A673 (cell line): ENCODE data around the gene GRIK4. TPM values are rescaled to one million over a fixed set of nuclear protein-coding genes. Genes with fewer than 3 reads are reported as not detected.

Experiments
- BruUV-seq: library from RNA; stranded (reverse); fragments of 400-500 nt; replicated peaks from 2 replicates; lab custom pipeline; 2021; lab: Mats Ljungman, UMichigan
- CTCF ChIA-PET: fragments of 300-600 bp; sonication (Branson Sonifier 250); formaldehyde crosslinking; loops from one replicate; lab custom pipeline; 2022; ENCODE audit warnings: antibody characterized with exemption; lab: Charles Lee
- POLR2A ChIA-PET: fragments of 300-600 bp; sonication (Branson Sonifier 250); formaldehyde crosslinking; loops from one replicate; lab custom pipeline; 2022; ENCODE audit warnings: antibody characterized with exemption; ENCODE audit not compliant: low non-redundant PET; lab: Charles Lee
- DNase-seq: peaks from one replicate; pipeline ENCODE4 v3.0.0-alpha.2; 2015; ENCODE audit warnings: low spot score
- H3K27ac ChIP-seq: fragments of 200-600 bp; sonication (generic); 2 replicates; pipeline ENCODE4 v1.5.1; 2016; ENCODE audit warnings: mixed run types, low read depth, mild to moderate bottlenecking, mixed read lengths, antibody characterized with exemption, low read length; ENCODE audit not compliant: poor library complexity, severe bottlenecking
- H3K27me3 ChIP-seq: fragments of 200-600 bp; sonication (generic); replicated peaks from 2 replicates; pipeline ENCODE4 v1.6.1; 2017; ENCODE audit warnings: mixed run types, low read depth, mild to moderate bottlenecking, mixed read lengths, antibody characterized with exemption, low read length; ENCODE audit not compliant: insufficient read depth, poor library complexity
- H3K36me3 ChIP-seq: fragments of 200-600 bp; sonication (generic); 2 replicates; pipeline ENCODE4 v1.6.1; 2016; ENCODE audit warnings: mixed run types, mild to moderate bottlenecking, mixed read lengths, antibody characterized with exemption, low read length; ENCODE audit not compliant: insufficient read depth, poor library complexity, severe bottlenecking
- H3K4me1 ChIP-seq: fragments of 200-600 bp; sonication (generic); 2 replicates; pipeline ENCODE4 v1.6.1; 2017; ENCODE audit warnings: mixed run types, mild to moderate bottlenecking, mixed read lengths, antibody characterized with exemption, low read length; ENCODE audit not compliant: insufficient read depth, poor library complexity, severe bottlenecking
- H3K4me3 ChIP-seq: fragments of 200-600 bp; sonication (generic); 2 replicates; pipeline ENCODE4 v1.5.1; 2016; ENCODE audit warnings: low read depth, mixed run types, mild to moderate bottlenecking, mixed read lengths, low read length; ENCODE audit not compliant: poor library complexity, severe bottlenecking
- H3K9me3 ChIP-seq: fragments of 200-600 bp; sonication (generic); 2 replicates; pipeline ENCODE4 v1.6.1; 2016; ENCODE audit warnings: mixed run types, low read depth, mild to moderate bottlenecking, mixed read lengths, antibody characterized with exemption, low read length; ENCODE audit not compliant: poor library complexity, severe bottlenecking
- EZH2 ChIP-seq: fragments of 200-600 bp; sonication (generic); IDR thresholded peaks from 2 replicates; pipeline ENCODE4 v1.6.1; 2017; ENCODE audit warnings: borderline replicate concordance, low read depth, mild to moderate bottlenecking, mixed read lengths, antibody characterized with exemption, low read length; ENCODE audit not compliant: poor library complexity, severe bottlenecking
- intact Hi-C: fragments of 100-400 bp; cut with micrococcal nuclease; formaldehyde crosslinking; loops from one replicate; pipeline ENCODE4 v1.10.0; 2022; ENCODE audit not compliant: unreplicated experiment
- total RNA-seq: library from RNA; stranded (reverse); gene quantifications from 2 replicates; pipeline ENCODE4 v1.2.3, GENCODE V29; 2021
- TF ChIP-seq, protein P1 (sequence below): fragments of 300-800, 200-600 bp; sonication (generic); conservative IDR thresholded peaks from 2 replicates; pipeline ENCODE4 v1.5.1; 2017; ENCODE audit warnings: low read depth, mild to moderate bottlenecking, antibody characterized with exemption, low read length, moderate library complexity, mixed read lengths

GRIK4 gene
- total RNA-seq, 1 experiment from 2014 or later, result not detected

DNA sequence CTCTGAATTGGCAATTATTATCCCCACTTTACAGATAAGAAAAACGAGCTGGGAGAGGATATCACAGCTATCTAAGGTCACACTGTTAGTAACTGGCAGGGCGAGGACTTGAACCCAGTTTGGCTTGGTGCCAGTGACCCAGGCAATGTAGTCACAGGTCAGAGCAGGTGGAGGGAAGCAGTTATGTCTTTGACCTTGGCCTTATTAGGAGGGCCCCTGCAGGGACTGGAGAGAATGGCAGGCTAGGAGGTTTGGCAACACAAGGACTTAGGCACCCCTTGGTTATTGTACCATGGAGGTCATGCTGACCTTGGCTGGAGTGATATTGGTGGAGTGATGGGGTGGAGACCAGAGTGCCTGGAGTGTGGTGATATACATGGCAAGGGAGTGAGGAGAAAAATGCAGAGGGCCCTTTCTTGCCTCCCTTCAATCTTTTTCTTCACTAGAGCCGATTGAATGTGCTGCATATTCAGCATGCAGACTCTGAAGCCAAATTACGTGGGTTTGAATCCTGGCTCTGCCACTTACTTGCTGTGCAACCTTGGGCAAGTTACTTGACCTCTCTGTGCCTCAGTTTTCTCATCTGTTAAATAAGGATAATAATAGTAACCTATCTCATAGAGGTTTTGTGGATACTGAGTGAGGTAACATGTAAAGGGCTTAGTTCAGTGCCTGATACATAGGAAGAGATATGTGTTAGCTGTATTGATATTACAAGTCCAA lies 419.7 kb downstream of the GRIK4 start:
- no peaks in the 10 kb centered on the region for H3K36me3 ChIP-seq
- POLR2A ChIA-PET, result no interaction called here
- no peak overlapping the region for H3K4me3 ChIP-seq
- no peak overlapping the region for H3K27ac ChIP-seq
- TF ChIP-seq, protein P1, sequence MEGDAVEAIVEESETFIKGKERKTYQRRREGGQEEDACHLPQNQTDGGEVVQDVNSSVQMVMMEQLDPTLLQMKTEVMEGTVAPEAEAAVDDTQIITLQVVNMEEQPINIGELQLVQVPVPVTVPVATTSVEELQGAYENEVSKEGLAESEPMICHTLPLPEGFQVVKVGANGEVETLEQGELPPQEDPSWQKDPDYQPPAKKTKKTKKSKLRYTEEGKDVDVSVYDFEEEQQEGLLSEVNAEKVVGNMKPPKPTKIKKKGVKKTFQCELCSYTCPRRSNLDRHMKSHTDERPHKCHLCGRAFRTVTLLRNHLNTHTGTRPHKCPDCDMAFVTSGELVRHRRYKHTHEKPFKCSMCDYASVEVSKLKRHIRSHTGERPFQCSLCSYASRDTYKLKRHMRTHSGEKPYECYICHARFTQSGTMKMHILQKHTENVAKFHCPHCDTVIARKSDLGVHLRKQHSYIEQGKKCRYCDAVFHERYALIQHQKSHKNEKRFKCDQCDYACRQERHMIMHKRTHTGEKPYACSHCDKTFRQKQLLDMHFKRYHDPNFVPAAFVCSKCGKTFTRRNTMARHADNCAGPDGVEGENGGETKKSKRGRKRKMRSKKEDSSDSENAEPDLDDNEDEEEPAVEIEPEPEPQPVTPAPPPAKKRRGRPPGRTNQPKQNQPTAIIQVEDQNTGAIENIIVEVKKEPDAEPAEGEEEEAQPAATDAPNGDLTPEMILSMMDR, result no peak
- no peak for TF ChIP-seq EZH2
- H3K27me3 ChIP-seq, result peaks cover 4% of the 10 kb centered on the region
- CTCF ChIA-PET, result interaction anchor here (1.5 kb wide), 1 partner anchor 21 kb away, joined by 4 read pairs; no protein-coding TSS in a partner anchor
- H3K4me1 ChIP-seq, result no peaks in the 10 kb centered on the region
- BruUV-seq, result no TSS peak
- no peak for DNase-seq
- no peaks in the 10 kb centered on the region for H3K9me3 ChIP-seq
- intact Hi-C loops, result loop anchor here (5.0 to 10.0 kb wide), 2 partner anchors 174 to 261 kb away; partner anchors contain the start of gene TECTA

DNA sequence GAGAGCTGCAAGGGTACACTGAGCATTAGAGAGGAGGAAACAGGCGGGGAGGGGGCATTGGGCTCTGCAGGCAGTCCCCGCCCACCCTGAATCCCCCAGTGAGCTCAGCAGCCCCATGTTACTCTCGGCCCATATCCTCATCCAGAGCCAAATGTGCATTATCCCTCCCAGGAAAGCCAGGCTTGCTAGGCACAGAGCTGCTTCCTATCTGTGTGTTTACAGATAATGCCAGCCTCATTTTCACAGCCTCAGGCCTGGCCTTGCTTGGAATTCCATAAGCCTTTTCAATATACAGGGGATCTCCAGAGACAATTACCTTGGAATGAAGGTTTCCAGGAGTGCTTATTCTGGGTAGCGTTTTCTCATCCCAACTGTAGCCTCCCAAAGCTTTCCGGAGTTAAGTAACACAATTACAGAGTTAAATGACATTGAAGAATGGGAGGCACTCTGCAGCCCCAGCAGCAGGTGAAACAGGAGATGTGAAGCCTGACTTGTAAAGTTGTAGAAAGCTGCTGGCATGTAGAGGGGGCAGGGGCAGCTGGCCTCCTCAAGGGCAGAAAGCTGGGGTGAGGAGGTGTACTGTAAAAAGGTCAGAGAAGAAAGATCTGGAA lies 420.9 kb downstream of the GRIK4 start:
- intact Hi-C loops, result loop anchor here (5.0 to 10.0 kb wide), 2 partner anchors 172 to 260 kb away; partner anchors contain the start of gene TECTA
- ChIA-PET CTCF (no interaction called here), POLR2A (no interaction called here)

DNA sequence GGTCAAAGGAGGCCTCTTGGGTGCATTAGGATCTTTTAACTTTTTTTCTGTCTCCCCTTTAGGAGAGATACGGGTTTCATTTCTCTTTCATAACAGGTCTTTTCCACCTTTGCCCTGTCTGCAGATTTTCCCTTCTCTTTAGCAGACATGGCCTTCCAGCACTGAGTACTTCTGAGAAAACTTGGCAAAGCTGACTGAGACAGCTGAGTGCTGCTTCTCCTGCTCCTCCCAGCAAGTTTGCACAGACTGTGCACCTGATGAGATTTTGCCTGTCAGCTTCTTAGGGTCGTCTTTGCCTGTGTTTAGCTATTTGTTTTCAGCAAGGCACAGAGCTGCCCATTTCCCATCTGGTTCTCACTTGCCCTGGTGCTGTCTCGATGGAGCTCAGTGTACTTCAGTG lies 424.8 kb downstream of the GRIK4 start:
- intact Hi-C loops, result loop anchor here (10.0 kb wide), 1 partner anchor 168 kb away; the partner anchor contains the start of gene TECTA
- no peak for TF ChIP-seq EZH2
- TF ChIP-seq, protein P1, result no peak
- Histone ChIP-seq H3K36me3 (no peaks in the 10 kb centered on the region), H3K27ac (no peak overlapping the region), H3K4me3 (no peak overlapping the region), H3K27me3 (peaks cover 44% of the 10 kb centered on the region), H3K4me1 (no peaks in the 10 kb centered on the region), H3K9me3 (no peaks in the 10 kb centered on the region)
- ChIA-PET POLR2A (interaction anchor here (0.7 kb wide), 1 partner anchor 201 kb away, joined by 9 read pairs; no protein-coding TSS in a partner anchor), CTCF (no interaction called here)
- DNase-seq, result no peak
- no TSS peak for BruUV-seq

More for the DNA sequence above, 420.9 kb downstream of the GRIK4 start:
- TF ChIP-seq EZH2, result no peak
- TF ChIP-seq, protein P1, result no peak
- H3K9me3 ChIP-seq, result no peaks in the 10 kb centered on the region
- no TSS peak for BruUV-seq
- H3K27me3 ChIP-seq, result peaks cover 13% of the 10 kb centered on the region
- no peak overlapping the region for H3K4me3 ChIP-seq
- DNase-seq, result no peak
- H3K4me1 ChIP-seq, result no peaks in the 10 kb centered on the region
- no peaks in the 10 kb centered on the region for H3K36me3 ChIP-seq
- H3K27ac ChIP-seq, result no peak overlapping the region
